ENCODE measurements around the gene RPS24.
"Not testable (repeated sequence)": the region's sequence is repeated elsewhere in the genome, so short reads cannot be mapped to it uniquely, and the experiment has no call there.

GRCh38 chr10:77998780-77999179 is 34.9 kb upstream of the RPS24 start:
- TF ChIP-seq YY1 (IDR thresholded peaks at IDR 0.05; ENCODE audit: low read depth, low read length); TCF7 (IDR thresholded peaks at IDR 0.05; ENCODE audit: borderline replicate concordance); ZBTB4 (CRISPR knock-in tag; IDR thresholded peaks at IDR 0.05); RBBP5 (conservative IDR thresholded peaks at IDR 0.05); CTCF (IDR thresholded peaks at IDR 0.05 in 2 of 3, conservative IDR thresholded peaks at IDR 0.05 in 1 of 3; ENCODE audit: control insufficient read depth in 2 of 3, extremely low read depth in 1 of 3, insufficient read depth in 1 of 3, low read depth in 3 of 3, low read length in 3 of 3); TAF1 (IDR thresholded peaks at IDR 0.05; ENCODE audit: borderline replicate concordance, low read depth, low read length); POLR2A (IDR thresholded peaks at IDR 0.05; ENCODE audit: low read depth, low read length); MEF2A (IDR thresholded peaks at IDR 0.05; ENCODE audit: insufficient read depth, low read depth, low read length); ESRRA (IDR thresholded peaks at IDR 0.05; ENCODE audit: low read length): not testable (repeated sequence)

Measured in GM12878 (cell line).